ENCODE data around the gene ERVK3-1. TPM values are rescaled to one million over a fixed set of nuclear protein-coding genes. Genes with fewer than 3 reads are reported as not detected.

The ERVK3-1 gene
- total RNA-seq, 1 experiment from 2014 or later, result 28.1 TPM

- peak within 1 kb of the TSS; percentile 74 for H3K27ac ChIP-seq (ENCODE audit: low read depth, low read length)
- no TSS peak for BruUV-seq (replicated peaks)
- H3K4me3 ChIP-seq (replicated peaks in 1 of 2; ENCODE audit: low read depth in 1 of 2, low read length in 2 of 2), result peak within 1 kb of the TSS; percentile 81 to 83
- peak; percentile 95 for DNase-seq (ENCODE audit: low read depth, low spot score)
- peaks cover 2 to 17% of the 10 kb centered on the region in 2 experiments; a peak in 2 of 4 replicates for H3K36me3 ChIP-seq (ENCODE audit: control insufficient read depth in 1 of 2, insufficient read depth in 2 of 2, low read length in 2 of 2)
- TF ChIP-seq SP1 (IDR thresholded peaks at IDR 0.05; ENCODE audit: low read depth) (peak; percentile 95), ZFX (IDR thresholded peaks at IDR 0.05) (peak; percentile 27; the same call in 1 of the 2 replicates), CEBPB (IDR thresholded peaks at IDR 0.05; ENCODE audit: low read depth) (no peak), MAX (IDR thresholded peaks at IDR 0.05) (peak; percentile 38), EGR1 (IDR thresholded peaks at IDR 0.05; ENCODE audit: low read depth) (peak; percentile 85), JUND (IDR thresholded peaks at IDR 0.05) (no peak), YY1 (IDR thresholded peaks at IDR 0.05; ENCODE audit: extremely low read depth, insufficient replicate concordance, low read depth, low read length) (peak; percentile 93), POLR2A (IDR thresholded peaks at IDR 0.05; ENCODE audit: borderline replicate concordance, extremely low read depth, insufficient read depth, insufficient read length) (no peak), ZBTB33 (IDR thresholded peaks at IDR 0.05; ENCODE audit: extremely low read depth, insufficient replicate concordance, low read length) (no peak), POLR2AphosphoS5 (IDR thresholded peaks at IDR 0.05; ENCODE audit: low read depth, low read length) (peak; percentile 70; the same call in 1 of the 2 replicates)
- intact Hi-C loops (cut with micrococcal nuclease), result no loop called here
- no peak within 1 kb of the TSS for H2AFZ ChIP-seq (ENCODE audit: low read depth, low read length, poor library complexity, severe bottlenecking)
- peaks cover 0 to 16% of the 10 kb centered on the region in 2 experiments; a peak in 2 of 4 replicates for H3K9me3 ChIP-seq (ENCODE audit: control insufficient read depth in 1 of 2, insufficient read depth in 1 of 2, low read depth in 1 of 2, low read length in 2 of 2)
- ChIA-PET RAD21 (ENCODE audit: low non-redundant PET in 1 of 2, low total read pairs in 2 of 2, uncharacterized antibody in 2 of 2, unreplicated experiment in 2 of 2) (interaction anchor here (0.6 to 0.8 kb wide), 2 partner anchors 39 to 84 kb away, joined by 3 to 9 read pairs; partner anchors contain the start of gene ZNF497 (in 1 of the 2)), POLR2A (interaction anchor here (1.5 kb wide), 1 partner anchor 95 kb away, joined by 4 read pairs; the partner anchor contains the start of gene ZNF274), CTCF (interaction anchor here (0.9 kb wide), 1 partner anchor 50 kb away, joined by 3 read pairs; the partner anchor contains the start of gene ZNF544)
- peak within 1 kb of the TSS; percentile 87 for H3K4me2 ChIP-seq (ENCODE audit: low read length)
- H3K9ac ChIP-seq (ENCODE audit: low read length), result peak within 1 kb of the TSS; percentile 83
- no peaks in the 10 kb centered on the region for H4K20me1 ChIP-seq (ENCODE audit: insufficient read depth)
- peaks cover 4 to 23% of the 10 kb centered on the region in 2 experiments; a peak in 3 of 4 replicates for H3K4me1 ChIP-seq (ENCODE audit: control insufficient read depth in 1 of 2, insufficient read depth in 2 of 2, low read length in 2 of 2)
- no peaks in the 10 kb centered on the region for H3K9me2 ChIP-seq (ENCODE audit: insufficient read depth)
- no peaks in the 10 kb centered on the region for H3K27me3 ChIP-seq (ENCODE audit: insufficient read depth, low read length)
- ATAC-seq, result peak; percentile 95
- H3K79me2 ChIP-seq (ENCODE audit: insufficient read depth, low read length), result peaks cover 37% of the 10 kb centered on the region
These were observed 26.6 kb upstream of the ERVK3-1 start, which contains the start of gene ZNF8 for GRCh38 chr19:58278541-58279041. Gene ZNF8 (plus strand): TSS chr19:58278955. CDS start chr19:58279082, 127 bp downstream.

Measured in HCT116 (cell line).